ENCODE measurements around the gene DNALI1.
"Not testable (repeated sequence)": the region's sequence is repeated elsewhere in the genome, so short reads cannot be mapped to it uniquely, and the experiment has no call there.

DNA sequence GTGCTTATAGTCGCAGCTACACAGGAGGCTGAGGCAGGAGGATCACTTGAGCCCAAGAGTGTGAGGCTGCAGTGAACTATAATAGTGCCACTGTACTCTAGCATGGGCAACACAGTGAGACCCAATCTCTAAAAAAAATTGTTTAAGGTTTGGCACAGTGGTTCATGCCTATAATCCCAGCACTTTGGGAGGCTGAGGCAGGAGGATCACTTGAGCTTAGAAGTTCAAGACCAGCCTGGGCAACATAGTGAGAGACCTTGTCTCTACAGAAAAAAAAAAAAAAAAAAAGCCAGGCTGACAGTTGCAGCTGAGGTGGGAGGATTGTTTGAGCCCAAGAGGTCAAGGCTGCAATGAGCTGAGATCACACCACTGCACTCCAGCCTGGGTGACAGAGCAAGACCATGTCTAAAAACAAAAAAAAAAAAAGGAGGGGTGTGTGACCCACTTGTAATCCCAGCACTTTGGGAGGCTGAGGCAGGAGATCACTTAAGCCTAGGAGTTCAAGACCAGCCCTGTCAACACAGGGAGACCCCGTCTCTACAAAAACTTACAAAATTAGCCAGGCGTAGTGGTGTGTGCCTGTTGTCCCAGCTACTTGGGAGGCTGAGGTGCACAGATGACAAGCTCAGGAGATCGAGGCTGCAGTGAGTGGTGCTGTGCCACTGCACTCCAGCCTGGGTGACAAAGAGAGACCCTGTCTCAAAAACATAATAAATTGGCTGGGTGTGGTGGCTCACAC is 24.2 kb upstream of the DNALI1 start:
- TF ChIP-seq ZNF8, ZNF70 (CRISPR knock-in tag; IDR thresholded peaks at IDR 0.05): not testable (repeated sequence)

Data from SK-N-SH treated with all-trans-retinoic acid at 6 μM for 48 hours (cell line).